ENCODE data around the gene BMPR1A.

GRCh38 chr10:86819567-86819966 lies 63.1 kb downstream of the BMPR1A start:
- no peak for TF ChIP-seq POLR2A (IDR thresholded peaks at IDR 0.05; ENCODE audit: low read depth, low read length)
- TF ChIP-seq CTCF (IDR thresholded peaks at IDR 0.05 in 2 of 3, conservative IDR thresholded peaks at IDR 0.05 in 1 of 3; ENCODE audit: control insufficient read depth in 2 of 3, extremely low read depth in 1 of 3, insufficient read depth in 1 of 3, low read depth in 3 of 3, low read length in 3 of 3): no peak
- TF ChIP-seq RAD21 (IDR thresholded peaks at IDR 0.05; ENCODE audit: insufficient read depth, low read depth, low read length): no peak
- no peak for TF ChIP-seq CREB1 (IDR thresholded peaks at IDR 0.05; ENCODE audit: low read depth)
- TF ChIP-seq BRCA1 (IDR thresholded peaks at IDR 0.05; ENCODE audit: low read depth, low read length): no peak
- no peak for TF ChIP-seq ZNF274 (IDR thresholded peaks at IDR 0.05; ENCODE audit: insufficient read depth, insufficient read length)

Data from GM12878 (cell line).